ENCODE measurements around the gene DMRT1.
"Not testable (repeated sequence)": the region's sequence is repeated elsewhere in the genome, so short reads cannot be mapped to it uniquely, and the experiment has no call there.

DMRT1 gene

DNA sequence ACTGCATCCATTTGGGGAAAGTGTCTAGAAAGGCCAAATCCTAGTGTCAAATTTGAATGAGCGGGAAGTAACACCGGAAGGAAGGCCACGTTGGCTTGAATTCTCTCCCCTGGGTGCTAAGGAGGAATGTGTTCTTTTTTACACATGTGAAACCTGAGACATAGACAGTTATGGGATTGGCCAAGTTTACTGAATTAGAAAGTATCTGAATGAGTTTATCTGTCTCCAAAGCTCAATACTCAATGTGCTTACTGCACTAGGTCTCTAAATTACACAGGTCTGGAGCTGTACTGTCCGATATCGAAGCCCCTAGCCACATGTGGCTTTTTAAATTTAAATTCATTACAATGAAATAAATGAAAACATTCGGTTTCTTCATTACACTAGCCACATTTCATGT is 6.0 kb downstream of the DMRT1 start:
- Histone ChIP-seq H2AFZ (ENCODE audit: low read depth) (no peak overlapping the region), H3K79me2 (ENCODE audit: insufficient read depth, low read depth) (no peaks in the 10 kb centered on the region), H3K4me2 (no peak overlapping the region), H3K27me3 (ENCODE audit: insufficient read depth, low read depth) (no peaks in the 10 kb centered on the region), H4K20me1 (ENCODE audit: insufficient read depth) (no peaks in the 10 kb centered on the region), H3K27ac (no peak overlapping the region), H3K4me1 (ENCODE audit: low read depth, poor library complexity, severe bottlenecking) (no peaks in the 10 kb centered on the region), H3K36me3 (ENCODE audit: insufficient read depth) (no peaks in the 10 kb centered on the region), H3K9ac (no peak overlapping the region), H3K4me3 (IDR thresholded peaks at IDR 0.05; ENCODE audit: insufficient read depth, low read depth, low read length) (no peak overlapping the region)
- TF ChIP-seq, protein P1, sequence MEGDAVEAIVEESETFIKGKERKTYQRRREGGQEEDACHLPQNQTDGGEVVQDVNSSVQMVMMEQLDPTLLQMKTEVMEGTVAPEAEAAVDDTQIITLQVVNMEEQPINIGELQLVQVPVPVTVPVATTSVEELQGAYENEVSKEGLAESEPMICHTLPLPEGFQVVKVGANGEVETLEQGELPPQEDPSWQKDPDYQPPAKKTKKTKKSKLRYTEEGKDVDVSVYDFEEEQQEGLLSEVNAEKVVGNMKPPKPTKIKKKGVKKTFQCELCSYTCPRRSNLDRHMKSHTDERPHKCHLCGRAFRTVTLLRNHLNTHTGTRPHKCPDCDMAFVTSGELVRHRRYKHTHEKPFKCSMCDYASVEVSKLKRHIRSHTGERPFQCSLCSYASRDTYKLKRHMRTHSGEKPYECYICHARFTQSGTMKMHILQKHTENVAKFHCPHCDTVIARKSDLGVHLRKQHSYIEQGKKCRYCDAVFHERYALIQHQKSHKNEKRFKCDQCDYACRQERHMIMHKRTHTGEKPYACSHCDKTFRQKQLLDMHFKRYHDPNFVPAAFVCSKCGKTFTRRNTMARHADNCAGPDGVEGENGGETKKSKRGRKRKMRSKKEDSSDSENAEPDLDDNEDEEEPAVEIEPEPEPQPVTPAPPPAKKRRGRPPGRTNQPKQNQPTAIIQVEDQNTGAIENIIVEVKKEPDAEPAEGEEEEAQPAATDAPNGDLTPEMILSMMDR (conservative IDR thresholded peaks at IDR 0.05; ENCODE audit: low read depth, low read length), result no peak

DNA sequence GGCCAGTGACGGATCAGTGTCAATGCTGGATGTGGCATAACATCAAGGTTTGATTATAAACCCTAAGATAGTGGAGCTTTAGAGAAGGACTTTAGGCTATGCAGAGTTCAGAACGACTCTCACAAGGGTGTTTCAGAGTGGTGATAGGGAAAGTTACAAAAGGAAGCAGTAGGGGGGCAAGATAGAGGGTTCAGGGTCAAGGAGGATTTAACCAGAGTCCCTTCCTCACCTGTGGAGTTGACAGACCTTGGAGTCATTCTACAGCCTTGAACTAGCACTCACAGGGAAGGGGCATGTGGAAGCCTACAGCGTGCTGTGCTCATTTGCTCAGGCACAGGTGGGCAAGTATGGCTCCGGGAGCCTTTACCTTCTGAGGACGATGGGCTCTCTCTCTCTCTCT is 7.9 kb downstream of the DMRT1 start:
- Histone ChIP-seq H3K4me2 (no peak overlapping the region), H2AFZ (ENCODE audit: low read depth) (no peak overlapping the region), H3K27me3 (ENCODE audit: insufficient read depth, low read depth) (no peaks in the 10 kb centered on the region), H4K20me1 (ENCODE audit: insufficient read depth) (no peaks in the 10 kb centered on the region), H3K4me3 (IDR thresholded peaks at IDR 0.05; ENCODE audit: insufficient read depth, low read depth, low read length) (no peak overlapping the region), H3K4me1 (ENCODE audit: low read depth, poor library complexity, severe bottlenecking) (no peaks in the 10 kb centered on the region), H3K9ac (no peak overlapping the region), H3K79me2 (ENCODE audit: insufficient read depth, low read depth) (no peaks in the 10 kb centered on the region), H3K36me3 (ENCODE audit: insufficient read depth) (no peaks in the 10 kb centered on the region), H3K27ac (no peak overlapping the region)
- TF ChIP-seq, protein P1 (conservative IDR thresholded peaks at IDR 0.05; ENCODE audit: low read depth, low read length), result no peak

DNA sequence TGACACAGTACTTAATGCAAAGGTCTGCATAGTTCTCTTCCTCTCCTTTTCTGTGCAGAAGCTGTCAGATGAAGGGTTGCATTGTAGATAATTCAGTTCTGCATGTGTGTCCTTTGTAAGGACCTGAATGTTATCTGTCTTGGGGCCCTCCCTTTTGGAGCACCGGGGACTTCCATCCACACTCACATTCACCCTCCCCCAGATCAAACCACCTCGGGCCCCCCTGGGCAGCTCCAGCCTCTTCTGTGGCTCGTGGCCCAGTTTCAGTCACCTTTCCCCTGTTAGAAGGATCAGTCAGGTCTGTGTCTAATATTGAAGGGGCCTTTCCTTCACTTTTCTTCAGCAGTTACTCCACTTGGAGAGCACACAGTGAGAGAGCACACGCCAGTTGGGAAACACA is 11.0 kb downstream of the DMRT1 start:
- Histone ChIP-seq H3K79me2 (ENCODE audit: insufficient read depth, low read depth) (no peaks in the 10 kb centered on the region), H3K4me3 (IDR thresholded peaks at IDR 0.05; ENCODE audit: insufficient read depth, low read depth, low read length) (no peak overlapping the region), H3K4me1 (ENCODE audit: low read depth, poor library complexity, severe bottlenecking) (no peaks in the 10 kb centered on the region), H4K20me1 (ENCODE audit: insufficient read depth) (no peaks in the 10 kb centered on the region), H3K27ac (no peak overlapping the region), H3K4me2 (no peak overlapping the region), H3K27me3 (ENCODE audit: insufficient read depth, low read depth) (no peaks in the 10 kb centered on the region), H3K9ac (no peak overlapping the region), H3K36me3 (ENCODE audit: insufficient read depth) (no peaks in the 10 kb centered on the region), H2AFZ (ENCODE audit: low read depth) (no peak overlapping the region)
- TF ChIP-seq, protein P1 (conservative IDR thresholded peaks at IDR 0.05; ENCODE audit: low read depth, low read length), result no peak

DNA sequence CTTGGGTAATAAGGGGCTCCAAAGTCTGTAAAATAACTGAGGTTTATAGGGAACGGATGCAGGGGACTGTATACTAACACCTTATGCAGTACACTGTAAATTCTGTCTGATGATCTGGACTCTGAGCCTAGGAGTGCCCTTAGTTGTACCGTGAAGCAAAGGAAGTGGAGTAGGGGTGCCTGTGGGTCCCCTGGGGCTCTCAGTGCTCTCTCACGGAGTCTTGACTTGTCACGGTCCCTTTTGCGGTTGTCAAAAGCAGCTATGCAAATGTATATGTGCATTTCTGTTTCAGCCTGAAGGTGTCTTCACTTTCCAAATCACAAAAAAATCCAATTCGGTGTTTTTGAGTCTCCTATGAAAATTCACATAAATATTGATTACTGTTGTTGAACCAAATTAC is 17.8 kb downstream of the DMRT1 start:
- Histone ChIP-seq H3K27ac (no peak overlapping the region), H3K4me1 (ENCODE audit: low read depth, poor library complexity, severe bottlenecking) (no peaks in the 10 kb centered on the region), H3K79me2 (ENCODE audit: insufficient read depth, low read depth) (no peaks in the 10 kb centered on the region), H4K20me1 (ENCODE audit: insufficient read depth) (no peaks in the 10 kb centered on the region), H3K4me3 (IDR thresholded peaks at IDR 0.05; ENCODE audit: insufficient read depth, low read depth, low read length) (no peak overlapping the region), H3K9ac (no peak overlapping the region), H3K36me3 (ENCODE audit: insufficient read depth) (no peaks in the 10 kb centered on the region), H3K4me2 (no peak overlapping the region), H2AFZ (ENCODE audit: low read depth) (no peak overlapping the region), H3K27me3 (ENCODE audit: insufficient read depth, low read depth) (no peaks in the 10 kb centered on the region)
- TF ChIP-seq, protein P1 (conservative IDR thresholded peaks at IDR 0.05; ENCODE audit: low read depth, low read length), result no peak

DNA sequence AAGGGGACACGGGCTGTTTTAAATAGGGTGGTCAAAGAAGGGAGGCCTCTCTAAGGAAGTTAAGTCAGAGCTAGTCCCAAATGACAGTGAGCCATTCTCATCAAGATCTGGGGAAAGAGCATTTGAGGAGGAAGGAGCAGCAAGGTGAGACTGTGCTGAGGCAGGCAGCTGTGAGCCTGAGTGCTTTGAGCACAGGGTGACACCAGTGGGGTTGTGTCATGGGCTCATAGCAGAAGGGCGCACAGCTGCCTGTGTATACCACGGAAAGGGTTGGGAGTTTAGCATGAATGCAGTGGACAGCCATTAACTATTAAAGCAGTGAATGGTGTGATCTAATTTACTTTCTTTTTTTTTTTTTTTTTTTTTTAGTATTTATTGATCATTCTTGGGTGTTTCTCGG is 19.2 kb downstream of the DMRT1 start:
- no peak overlapping the region for H2AFZ ChIP-seq (ENCODE audit: low read depth)

DNA sequence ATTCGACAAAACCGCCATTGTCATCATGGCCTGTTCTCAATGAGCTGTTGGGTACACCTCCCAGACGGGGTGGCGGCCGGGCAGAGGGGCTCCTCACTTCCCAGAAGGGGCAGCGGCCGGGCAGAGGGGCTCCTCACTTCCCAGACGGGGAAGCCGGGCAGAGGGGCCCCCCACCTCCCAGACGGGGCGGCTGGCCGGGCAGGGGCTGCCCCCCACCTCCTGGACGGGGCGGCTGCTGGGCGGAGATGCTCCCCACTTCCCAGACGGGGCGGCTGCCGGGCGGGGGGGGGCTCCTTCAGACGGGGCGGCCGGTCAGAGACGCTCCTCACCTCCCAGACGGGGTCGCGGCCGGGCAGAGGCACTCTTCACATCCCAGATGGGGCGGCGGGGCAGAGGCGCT is 20.0 kb downstream of the DMRT1 start:
- H3K27me3 ChIP-seq (ENCODE audit: insufficient read depth, low read depth); H3K9ac ChIP-seq; H3K4me2 ChIP-seq; H3K36me3 ChIP-seq (ENCODE audit: insufficient read depth); H3K27ac ChIP-seq; H3K4me3 ChIP-seq (IDR thresholded peaks at IDR 0.05; ENCODE audit: insufficient read depth, low read depth, low read length); H4K20me1 ChIP-seq (ENCODE audit: insufficient read depth); H3K79me2 ChIP-seq (ENCODE audit: insufficient read depth, low read depth); H2AFZ ChIP-seq (ENCODE audit: low read depth); H3K4me1 ChIP-seq (ENCODE audit: low read depth, poor library complexity, severe bottlenecking): not testable (repeated sequence)

More for the DNA sequence above, 19.2 kb downstream of the DMRT1 start:
- Histone ChIP-seq H3K36me3 (ENCODE audit: insufficient read depth) (no peaks in the 10 kb centered on the region), H3K79me2 (ENCODE audit: insufficient read depth, low read depth) (no peaks in the 10 kb centered on the region), H3K4me2 (no peak overlapping the region), H3K4me3 (IDR thresholded peaks at IDR 0.05; ENCODE audit: insufficient read depth, low read depth, low read length) (no peak overlapping the region), H3K27ac (no peak overlapping the region), H3K9ac (no peak overlapping the region), H4K20me1 (ENCODE audit: insufficient read depth) (no peaks in the 10 kb centered on the region), H3K4me1 (ENCODE audit: low read depth, poor library complexity, severe bottlenecking) (no peaks in the 10 kb centered on the region), H3K27me3 (ENCODE audit: insufficient read depth, low read depth) (no peaks in the 10 kb centered on the region)
- TF ChIP-seq, protein P1 (conservative IDR thresholded peaks at IDR 0.05; ENCODE audit: low read depth, low read length), result no peak

All from KMS-11 (cell line).